Measurements from ENCODE around the gene KIF5A. TPM values are rescaled to one million over a fixed set of nuclear protein-coding genes. Genes with fewer than 3 reads are reported as not detected.

KIF5A gene
- total and polyA plus RNA-seq, 2 donors (not counting 3 experiments of a cell fraction or from before 2014, with no cell fraction given), result 0.07 to 0.35 TPM

DNA sequence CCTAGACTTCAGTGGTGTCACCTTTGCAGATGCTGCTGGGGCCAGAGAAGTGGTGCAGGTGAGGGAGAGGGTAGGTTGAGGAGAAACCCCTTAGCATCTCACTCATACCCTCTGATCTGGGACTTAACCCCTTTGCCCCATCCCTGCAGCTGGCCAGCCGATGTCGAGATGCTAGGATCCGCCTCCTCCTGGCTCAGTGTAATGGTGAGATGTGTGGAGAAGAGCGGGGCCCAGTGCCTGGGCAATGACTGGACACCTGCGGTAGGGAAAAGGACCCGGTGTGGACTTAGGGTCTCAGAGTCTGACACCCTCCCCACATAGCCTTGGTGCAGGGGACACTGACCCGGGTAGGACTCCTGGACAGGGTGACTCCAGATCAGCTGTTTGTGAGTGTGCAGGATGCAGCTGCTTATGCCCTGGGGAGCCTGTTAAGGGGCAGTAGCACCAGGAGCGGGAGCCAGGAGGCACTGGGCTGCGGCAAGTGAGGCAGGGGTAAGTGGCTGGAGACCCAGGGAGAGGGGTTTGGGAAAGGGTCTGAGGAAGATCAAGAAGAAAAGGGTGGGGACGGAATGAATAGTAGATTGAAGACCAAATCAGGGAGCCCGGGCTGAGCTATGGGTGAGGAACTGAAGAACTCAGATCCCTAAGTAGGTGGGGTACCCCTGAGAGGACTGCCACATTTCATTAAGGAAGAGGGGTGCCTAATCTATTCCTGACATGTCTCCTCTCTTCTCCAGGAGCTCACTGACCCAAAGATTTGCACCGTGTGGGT lies 75.6 kb downstream of the KIF5A start:
- H3K9me3 ChIP-seq (replicated peaks; ENCODE audit: control insufficient read depth, insufficient read depth, low read length), result no peaks in the 10 kb centered on the region
- ChIA-PET POLR2A (no interaction called here), CTCF (interaction anchor here (7.2 kb wide), 1 partner anchor 44 kb away, joined by 109 read pairs; no protein-coding TSS in a partner anchor)
- peaks cover 5% of the 10 kb centered on the region for H3K4me1 ChIP-seq (ENCODE audit: control insufficient read depth, extremely low read depth, insufficient read depth, low read length)
- H2AFZ ChIP-seq (ENCODE audit: low read depth, low read length), result no peak overlapping the region
- H3K9ac ChIP-seq (replicated peaks; ENCODE audit: extremely low read depth, insufficient read depth, low read length), result no peak overlapping the region
- no peaks in the 10 kb centered on the region for H4K20me1 ChIP-seq (replicated peaks; ENCODE audit: control insufficient read depth, extremely low read depth, insufficient read depth, low read length)
- H3K27ac ChIP-seq (ENCODE audit: insufficient read depth, low read depth, low read length), result no peak overlapping the region
- intact Hi-C loops (cut with micrococcal nuclease) (no loop called here), dilution Hi-C loops (cut with MboI; ENCODE audit: extremely low pct_ligation_motif_present, low sequenced_read_pairs) (no loop called here)
- H3K36me3 ChIP-seq (ENCODE audit: control insufficient read depth in 2 of 2, extremely low read depth in 1 of 2, insufficient read depth in 2 of 2, low read length in 2 of 2), result no peaks in the 10 kb centered on the region
- H3K9me1 ChIP-seq (replicated peaks; ENCODE audit: control insufficient read depth, extremely low read depth, insufficient read depth, low read length), result no peaks in the 10 kb centered on the region
- no peak for DNase-seq (ENCODE audit: low read depth, low spot score)
- no peak for FAIRE-seq
- no peak overlapping the region for H3K4me2 ChIP-seq (ENCODE audit: insufficient read depth, low read length)
- H3K4me3 ChIP-seq (replicated peaks in 1 of 3; ENCODE audit: insufficient read depth in 1 of 3, low read depth in 1 of 3, low read length in 3 of 3), result no peak overlapping the region
- TF ChIP-seq, protein P1, sequence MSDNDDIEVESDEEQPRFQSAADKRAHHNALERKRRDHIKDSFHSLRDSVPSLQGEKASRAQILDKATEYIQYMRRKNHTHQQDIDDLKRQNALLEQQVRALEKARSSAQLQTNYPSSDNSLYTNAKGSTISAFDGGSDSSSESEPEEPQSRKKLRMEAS (IDR thresholded peaks at IDR 0.05; ENCODE audit: insufficient read depth, insufficient read length), result no peak
- TF ChIP-seq MYC (IDR thresholded peaks at IDR 0.05; ENCODE audit: low read depth, low read length) (no peak), GATA2 (IDR thresholded peaks at IDR 0.05; ENCODE audit: insufficient read depth, insufficient read length, low read depth, low read length) (no peak), FOS (IDR thresholded peaks at IDR 0.05; ENCODE audit: borderline replicate concordance, insufficient read depth, low read length) (no peak), POLR2AphosphoS5 (IDR thresholded peaks at IDR 0.05; ENCODE audit: insufficient read depth, low read depth, low read length) (no peak), POLR2A (IDR thresholded peaks at IDR 0.05; ENCODE audit: low read depth, low read length) (no peak), JUN (IDR thresholded peaks at IDR 0.05; ENCODE audit: borderline replicate concordance, insufficient read depth, insufficient read length, low read depth) (no peak), EZH2 (IDR thresholded peaks at IDR 0.05; ENCODE audit: borderline replicate concordance, low read depth, low read length, severe bottlenecking) (no peak)
- TF ChIP-seq, protein P2, sequence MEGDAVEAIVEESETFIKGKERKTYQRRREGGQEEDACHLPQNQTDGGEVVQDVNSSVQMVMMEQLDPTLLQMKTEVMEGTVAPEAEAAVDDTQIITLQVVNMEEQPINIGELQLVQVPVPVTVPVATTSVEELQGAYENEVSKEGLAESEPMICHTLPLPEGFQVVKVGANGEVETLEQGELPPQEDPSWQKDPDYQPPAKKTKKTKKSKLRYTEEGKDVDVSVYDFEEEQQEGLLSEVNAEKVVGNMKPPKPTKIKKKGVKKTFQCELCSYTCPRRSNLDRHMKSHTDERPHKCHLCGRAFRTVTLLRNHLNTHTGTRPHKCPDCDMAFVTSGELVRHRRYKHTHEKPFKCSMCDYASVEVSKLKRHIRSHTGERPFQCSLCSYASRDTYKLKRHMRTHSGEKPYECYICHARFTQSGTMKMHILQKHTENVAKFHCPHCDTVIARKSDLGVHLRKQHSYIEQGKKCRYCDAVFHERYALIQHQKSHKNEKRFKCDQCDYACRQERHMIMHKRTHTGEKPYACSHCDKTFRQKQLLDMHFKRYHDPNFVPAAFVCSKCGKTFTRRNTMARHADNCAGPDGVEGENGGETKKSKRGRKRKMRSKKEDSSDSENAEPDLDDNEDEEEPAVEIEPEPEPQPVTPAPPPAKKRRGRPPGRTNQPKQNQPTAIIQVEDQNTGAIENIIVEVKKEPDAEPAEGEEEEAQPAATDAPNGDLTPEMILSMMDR (IDR thresholded peaks at IDR 0.05; ENCODE audit: extremely low read depth in 1 of 2, insufficient read depth in 1 of 2, low read depth in 1 of 2, low read length in 2 of 2), result no peak
- no peaks in the 10 kb centered on the region for H3K79me2 ChIP-seq (ENCODE audit: control insufficient read depth, insufficient read depth, low read length)
- no TSS peak for BruUV-seq (replicated peaks)
- H3K27me3 ChIP-seq (ENCODE audit: control insufficient read depth in 2 of 2, insufficient read depth in 2 of 2, low read length in 2 of 2), result peaks cover 55 to 65% of the 10 kb centered on the region in 2 experiments

Measured in endothelial cell of umbilical vein (primary cell).